ENCODE measurements around the gene CFAP69. TPM values are rescaled to one million over a fixed set of nuclear protein-coding genes. Genes with fewer than 3 reads are reported as not detected.

The CFAP69 gene
- total and polyA plus RNA-seq, 2 of the 8 experiments (the other 6 are each of a cell fraction or from before 2014, with no cell fraction given) = 1.00 to 3.8 TPM

DNA sequence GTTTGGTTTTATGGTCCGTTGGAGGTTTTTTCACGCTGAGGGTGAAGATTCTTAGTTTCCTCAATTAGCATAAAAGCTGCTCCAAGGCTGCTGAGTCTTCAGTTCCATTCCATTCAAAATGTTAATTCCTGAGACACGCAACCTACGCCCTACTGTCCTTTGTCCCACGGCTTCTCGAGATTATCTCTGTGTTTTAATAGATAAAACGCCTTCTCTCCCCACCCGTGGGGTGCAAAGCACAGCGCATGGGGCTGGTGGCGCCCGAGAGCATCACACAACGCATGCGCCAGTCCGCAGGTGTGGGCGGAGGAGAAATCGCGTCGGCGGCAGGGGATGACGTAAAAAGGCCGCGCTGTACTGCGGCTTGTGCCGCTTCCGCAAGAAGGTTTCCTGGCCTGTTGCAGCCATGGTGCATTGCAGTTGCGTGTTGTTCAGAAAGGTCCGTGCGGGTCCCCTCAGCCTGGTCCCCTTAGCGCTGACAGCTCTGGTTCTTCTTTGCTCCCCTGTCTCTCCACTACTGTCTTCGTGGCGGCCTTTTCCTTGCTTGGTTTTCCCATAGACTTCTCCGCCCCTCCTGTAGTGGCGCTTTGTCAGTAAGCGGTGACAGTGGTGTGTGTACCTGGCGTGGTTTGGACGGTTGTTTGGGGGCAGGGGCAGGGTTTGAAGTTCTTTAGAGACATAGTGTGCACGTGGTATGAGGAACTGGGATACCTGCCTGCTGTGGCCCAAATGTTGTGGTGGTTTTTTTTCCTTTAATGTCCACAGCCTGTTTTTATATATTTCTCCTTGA is 101.6 kb downstream of the CFAP69 start, which contains the start of gene GTPBP10 (continued):
- TF ChIP-seq NRF1 (IDR thresholded peaks at IDR 0.05; ENCODE audit: low read depth, low read length) (peak; percentile 85), CHD1 (IDR thresholded peaks at IDR 0.05; ENCODE audit: low read depth, low read length) (no peak), FOSL1 (IDR thresholded peaks at IDR 0.05; ENCODE audit: insufficient read depth, low read depth, low read length) (no peak), SIX5 (IDR thresholded peaks at IDR 0.05; ENCODE audit: low read depth, low read length) (no peak), YY1 (IDR thresholded peaks at IDR 0.05; ENCODE audit: low read depth, low read length) (peak; percentile 77; the same call in 1 of the 2 replicates), CTBP2 (IDR thresholded peaks at IDR 0.05; ENCODE audit: borderline replicate concordance, insufficient read depth, insufficient read length, low read length) (peak; percentile 73), CBX5 (IDR thresholded peaks at IDR 0.05; ENCODE audit: low read depth, low read length) (no peak), SIN3A (conservative IDR thresholded peaks at IDR 0.05 in 1 of 2, IDR thresholded peaks at IDR 0.05 in 1 of 2; ENCODE audit: low read depth in 1 of 2, low read length in 2 of 2) (peak; percentile 96 to 97; a peak in 3 of 4 replicates), SIRT6 (IDR thresholded peaks at IDR 0.05; ENCODE audit: low read length) (no peak), POU5F1 (IDR thresholded peaks at IDR 0.05; ENCODE audit: low read depth, low read length) (no peak), RFX5 (IDR thresholded peaks at IDR 0.05; ENCODE audit: borderline replicate concordance, low read depth, low read length) (no peak), PHF8 (conservative IDR thresholded peaks at IDR 0.05; ENCODE audit: low read depth, low read length) (peak; percentile 97), JUN (IDR thresholded peaks at IDR 0.05; ENCODE audit: low read depth, low read length) (no peak), ASH2L (IDR thresholded peaks at IDR 0.05; ENCODE audit: low read length) (peak; percentile 87), SP2 (IDR thresholded peaks at IDR 0.05; ENCODE audit: low read length) (no peak), POLR2AphosphoS5 (IDR thresholded peaks at IDR 0.05; ENCODE audit: low read depth, low read length) (peak; percentile 98), EGR1 (IDR thresholded peaks at IDR 0.05; ENCODE audit: borderline replicate concordance, low read depth, low read length) (peak; percentile 93), HDAC6 (IDR thresholded peaks at IDR 0.05; ENCODE audit: low read depth, low read length) (no peak), GTF2F1 (IDR thresholded peaks at IDR 0.05; ENCODE audit: borderline replicate concordance, low read depth, low read length) (no peak), SAP30 (IDR thresholded peaks at IDR 0.05; ENCODE audit: insufficient read depth, insufficient replicate concordance, low read length) (peak; percentile 96)
- TF ChIP-seq, protein P1, sequence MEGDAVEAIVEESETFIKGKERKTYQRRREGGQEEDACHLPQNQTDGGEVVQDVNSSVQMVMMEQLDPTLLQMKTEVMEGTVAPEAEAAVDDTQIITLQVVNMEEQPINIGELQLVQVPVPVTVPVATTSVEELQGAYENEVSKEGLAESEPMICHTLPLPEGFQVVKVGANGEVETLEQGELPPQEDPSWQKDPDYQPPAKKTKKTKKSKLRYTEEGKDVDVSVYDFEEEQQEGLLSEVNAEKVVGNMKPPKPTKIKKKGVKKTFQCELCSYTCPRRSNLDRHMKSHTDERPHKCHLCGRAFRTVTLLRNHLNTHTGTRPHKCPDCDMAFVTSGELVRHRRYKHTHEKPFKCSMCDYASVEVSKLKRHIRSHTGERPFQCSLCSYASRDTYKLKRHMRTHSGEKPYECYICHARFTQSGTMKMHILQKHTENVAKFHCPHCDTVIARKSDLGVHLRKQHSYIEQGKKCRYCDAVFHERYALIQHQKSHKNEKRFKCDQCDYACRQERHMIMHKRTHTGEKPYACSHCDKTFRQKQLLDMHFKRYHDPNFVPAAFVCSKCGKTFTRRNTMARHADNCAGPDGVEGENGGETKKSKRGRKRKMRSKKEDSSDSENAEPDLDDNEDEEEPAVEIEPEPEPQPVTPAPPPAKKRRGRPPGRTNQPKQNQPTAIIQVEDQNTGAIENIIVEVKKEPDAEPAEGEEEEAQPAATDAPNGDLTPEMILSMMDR (IDR thresholded peaks at IDR 0.05; ENCODE audit: control extremely low read depth in 1 of 3, insufficient read depth in 1 of 3, low read depth in 1 of 3, low read length in 3 of 3) = peak; percentile 59 to 80 (median 70)
- TF ChIP-seq, protein P2, sequence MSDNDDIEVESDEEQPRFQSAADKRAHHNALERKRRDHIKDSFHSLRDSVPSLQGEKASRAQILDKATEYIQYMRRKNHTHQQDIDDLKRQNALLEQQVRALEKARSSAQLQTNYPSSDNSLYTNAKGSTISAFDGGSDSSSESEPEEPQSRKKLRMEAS (IDR thresholded peaks at IDR 0.05) = peak; percentile 75
